Muscle of arm (tissue), 12 donors: Measurements from ENCODE around the gene ITGB1BP1. TPM values are rescaled to one million over a fixed set of nuclear protein-coding genes. Genes with fewer than 3 reads are reported as not detected.

Source experiments
- DNase-seq: peaks from one replicate; pipeline ENCODE4 v3.0.0-alpha.2; 2013
- polyA plus RNA-seq, 12 donors: library from polyadenylated mRNA; unstranded; fragments of 120-200 nt; gene quantifications; one replicate each; pipeline ENCODE4 v1.2.1, GENCODE V29; 2013; ENCODE audit not compliant: insufficient read length in 12 of 12

ITGB1BP1 gene
- polyA plus RNA-seq, 12 donors: 52.0 to 122 (median 98.7) TPM; not detected in 1

GRCh38 chr2:9354318-9354717 lies 69.0 kb downstream of the ITGB1BP1 start:
- DNase-seq: no peak

Other genes starting within 250 kb of the ITGB1BP1 start
- 10 to 100 TPM in 11 of 12 donors, not detected in 1; 18.4 to 45.5 (median 21.2) TPM for gene ASAP2, start 216.7 kb downstream of the ITGB1BP1 start, polyA plus RNA-seq
- gene CPSF3, start 126 bp upstream of the ITGB1BP1 start, polyA plus RNA-seq: 10 to 100 TPM in 11 of 12 donors, not detected in 1; 31.5 to 53.2 (median 40.0) TPM
- gene IAH1, start 51.0 kb upstream of the ITGB1BP1 start, polyA plus RNA-seq: 100 to 1,000 TPM in 1 of 12 donors, 10 to 100 TPM in 11; 42.2 to 668 (median 57.3) TPM
- gene ADAM17, start 132.3 kb upstream of the ITGB1BP1 start, polyA plus RNA-seq: 10 to 100 TPM in 11 of 12 donors, not detected in 1; 23.2 to 43.8 (median 29.9) TPM
- gene YWHAQ, start 207.5 kb upstream of the ITGB1BP1 start, polyA plus RNA-seq: 100 to 1,000 TPM in 11 of 12 donors, not detected in 1; 181 to 297 (median 246) TPM